DND-41 (cell line): Measurements from ENCODE around the gene NDUFAF3.

Experiments
- ATAC-seq: fragments of 200-7000 bp; cut with Tn5 transposase; 3 replicates; pipeline ENCODE4 v1.9.1; 2021; ENCODE audit warnings: low read depth; ENCODE audit not compliant: insufficient read depth
- DNase-seq: peaks from one replicate; pipeline ENCODE4 v3.0.0-alpha.2; 2020
- H2AFZ ChIP-seq: 2 replicates; pipeline ENCODE4 v1.6.0; 2012; ENCODE audit warnings: low read depth, low read length
- H3K27ac ChIP-seq: 2 replicates; pipeline ENCODE4 v1.5.1; 2012; ENCODE audit warnings: low read length, inconsistent platforms
- H3K27me3 ChIP-seq: fragments of 200-600 bp; sonication (generic); 2 replicates; pipeline ENCODE4 v1.6.0; 2012; ENCODE audit warnings: low read length, mild to moderate bottlenecking, inconsistent platforms; ENCODE audit not compliant: insufficient read depth, poor library complexity
- H3K36me3 ChIP-seq: 2 replicates; pipeline ENCODE4 v1.5.1; 2012; ENCODE audit warnings: low read length, inconsistent platforms; ENCODE audit not compliant: insufficient read depth
- H3K4me1 ChIP-seq: 2 replicates; pipeline ENCODE4 v1.5.1; 2012; ENCODE audit warnings: mild to moderate bottlenecking, low read length; ENCODE audit not compliant: insufficient read depth
- H3K4me2 ChIP-seq: 2 replicates; pipeline ENCODE4 v1.6.0; 2012; ENCODE audit warnings: mild to moderate bottlenecking, moderate library complexity, low read length, inconsistent platforms; ENCODE audit not compliant: insufficient read depth
- H3K4me3 ChIP-seq, 2 experiments: fragments of 200-600 bp in 1 of 2; shearing (Covaris generic) in 1 of 2; 2 replicates each; pipeline ENCODE4 v1.5.1; 2012 to 2016; ENCODE audit warnings: inconsistent platforms in 2 of 2, low read length in 2 of 2, mild to moderate bottlenecking in 2 of 2, low read depth in 1 of 2, moderate library complexity in 1 of 2
- H3K79me2 ChIP-seq: 2 replicates; pipeline ENCODE4 v1.6.0; 2012; ENCODE audit warnings: low read length, inconsistent platforms; ENCODE audit not compliant: insufficient read depth
- H3K9ac ChIP-seq: 2 replicates; pipeline ENCODE4 v1.6.0; 2012; ENCODE audit warnings: low read depth, mild to moderate bottlenecking, inconsistent platforms, low read length, moderate library complexity
- H3K9me3 ChIP-seq: 2 replicates; pipeline ENCODE4 v1.5.1; 2012; ENCODE audit warnings: low read length, moderate library complexity, mild to moderate bottlenecking, inconsistent platforms; ENCODE audit not compliant: insufficient read depth, severe bottlenecking
- H4K20me1 ChIP-seq: 2 replicates; pipeline ENCODE4 v1.6.0; 2012; ENCODE audit warnings: low read length; ENCODE audit not compliant: insufficient read depth
- EZH2 ChIP-seq: IDR thresholded peaks from 3 replicates; pipeline ENCODE4 v1.6.1; 2012; ENCODE audit warnings: borderline replicate concordance, low read depth, mild to moderate bottlenecking, moderate library complexity, low read length, inconsistent platforms; ENCODE audit not compliant: severe bottlenecking
- TF ChIP-seq, protein P1 (sequence below): IDR thresholded peaks from 2 replicates; pipeline ENCODE4 v1.5.1; 2012; ENCODE audit warnings: borderline replicate concordance, low read length, moderate library complexity, mild to moderate bottlenecking; ENCODE audit not compliant: poor library complexity, severe bottlenecking; ENCODE audit errors: extremely low read depth

NDUFAF3 gene

DNA sequence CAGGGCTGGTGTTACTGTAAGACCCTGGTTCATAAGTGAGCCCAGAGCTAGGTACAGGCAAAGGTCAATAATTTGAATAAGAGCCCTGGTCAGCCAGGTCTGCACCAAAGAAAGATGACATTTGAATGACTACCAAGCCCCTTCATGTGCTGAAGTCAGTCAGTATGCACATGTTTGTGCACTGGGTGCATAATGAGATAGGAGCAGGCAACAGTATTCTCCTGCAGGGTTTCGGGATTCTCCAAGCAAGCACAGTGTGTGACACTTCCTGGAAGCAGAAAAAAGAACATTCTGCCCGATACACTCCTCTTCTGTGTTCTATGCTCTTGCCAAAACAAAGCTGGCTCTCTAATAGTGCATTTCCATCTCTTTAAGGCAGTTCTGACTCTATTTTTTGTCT is 12.7 kb downstream of the NDUFAF3 start:
- Histone ChIP-seq H3K36me3 (peaks cover 77% of the 10 kb centered on the region), H3K27ac (no peak overlapping the region), H3K4me2 (no peak overlapping the region), H3K9me3 (no peaks in the 10 kb centered on the region), H4K20me1 (0 out of 2 replicates have a peak, but pooled peaks cover 3% of the 10 kb centered on the region), H3K4me1 (peaks cover 1% of the 10 kb centered on the region), H3K79me2 (peaks cover 8% of the 10 kb centered on the region; the same call in 1 of the 2 replicates), H2AFZ (no peak overlapping the region), H3K4me3 (no peak overlapping the region), H3K9ac (no peak overlapping the region), H3K27me3 (no peaks in the 10 kb centered on the region)
- no peak for ATAC-seq
- TF ChIP-seq, protein P1, sequence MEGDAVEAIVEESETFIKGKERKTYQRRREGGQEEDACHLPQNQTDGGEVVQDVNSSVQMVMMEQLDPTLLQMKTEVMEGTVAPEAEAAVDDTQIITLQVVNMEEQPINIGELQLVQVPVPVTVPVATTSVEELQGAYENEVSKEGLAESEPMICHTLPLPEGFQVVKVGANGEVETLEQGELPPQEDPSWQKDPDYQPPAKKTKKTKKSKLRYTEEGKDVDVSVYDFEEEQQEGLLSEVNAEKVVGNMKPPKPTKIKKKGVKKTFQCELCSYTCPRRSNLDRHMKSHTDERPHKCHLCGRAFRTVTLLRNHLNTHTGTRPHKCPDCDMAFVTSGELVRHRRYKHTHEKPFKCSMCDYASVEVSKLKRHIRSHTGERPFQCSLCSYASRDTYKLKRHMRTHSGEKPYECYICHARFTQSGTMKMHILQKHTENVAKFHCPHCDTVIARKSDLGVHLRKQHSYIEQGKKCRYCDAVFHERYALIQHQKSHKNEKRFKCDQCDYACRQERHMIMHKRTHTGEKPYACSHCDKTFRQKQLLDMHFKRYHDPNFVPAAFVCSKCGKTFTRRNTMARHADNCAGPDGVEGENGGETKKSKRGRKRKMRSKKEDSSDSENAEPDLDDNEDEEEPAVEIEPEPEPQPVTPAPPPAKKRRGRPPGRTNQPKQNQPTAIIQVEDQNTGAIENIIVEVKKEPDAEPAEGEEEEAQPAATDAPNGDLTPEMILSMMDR: no peak
- no peak for TF ChIP-seq EZH2
- DNase-seq: no peak

GRCh38 chr3:49035281-49035680 is 13.4 kb downstream of the NDUFAF3 start:
- TF ChIP-seq, protein P1: no peak
- TF ChIP-seq EZH2: no peak
- Histone ChIP-seq H3K9me3 (no peaks in the 10 kb centered on the region), H3K9ac (no peak overlapping the region), H3K36me3 (peaks cover 81% of the 10 kb centered on the region), H3K27ac (no peak overlapping the region), H3K27me3 (no peaks in the 10 kb centered on the region), H4K20me1 (0 out of 2 replicates have a peak, but pooled peaks cover 3% of the 10 kb centered on the region), H3K4me2 (no peak overlapping the region), H3K79me2 (peaks cover 8% of the 10 kb centered on the region; the same call in 1 of the 2 replicates), H3K4me1 (no peaks in the 10 kb centered on the region), H2AFZ (no peak overlapping the region), H3K4me3 (no peak overlapping the region)
- ATAC-seq (no peak), DNase-seq (no peak)

DNA sequence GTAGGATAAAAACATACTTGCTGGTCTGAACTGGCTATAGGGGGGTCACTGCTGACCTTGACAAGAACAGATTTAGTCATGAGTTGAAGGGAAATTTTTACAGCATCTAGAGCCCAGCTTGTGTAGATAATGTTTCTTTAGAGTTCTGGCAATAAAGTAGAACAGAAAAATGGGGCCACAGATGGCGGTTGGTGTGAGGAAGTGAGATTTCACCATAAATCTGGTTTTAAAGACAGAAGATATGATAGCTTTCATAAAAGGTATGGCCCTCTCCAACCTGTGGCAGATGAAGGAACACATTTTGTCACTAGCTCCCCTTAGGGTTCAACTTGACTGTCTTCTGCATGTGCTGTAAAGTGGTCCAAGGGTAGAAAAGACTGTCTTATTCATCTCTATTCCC is 31.6 kb downstream of the NDUFAF3 start:
- no peak for ATAC-seq
- DNase-seq: no peak
- TF ChIP-seq, protein P1: no peak
- no peaks in the 10 kb centered on the region for H3K9me3 ChIP-seq
- peaks cover 92% of the 10 kb centered on the region for H3K36me3 ChIP-seq
- H3K27me3 ChIP-seq: no peaks in the 10 kb centered on the region
- no peak overlapping the region for H2AFZ ChIP-seq
- peaks cover 15% of the 10 kb centered on the region; the same call in 1 of the 2 replicates for H4K20me1 ChIP-seq
- no peak overlapping the region for H3K27ac ChIP-seq
- H3K4me3 ChIP-seq: no peak overlapping the region
- no peaks in the 10 kb centered on the region for H3K4me1 ChIP-seq
- H3K9ac ChIP-seq: no peak overlapping the region
- peaks cover 57% of the 10 kb centered on the region for H3K79me2 ChIP-seq
- H3K4me2 ChIP-seq: no peak overlapping the region
